ENCODE results near the gene SMTN.

GRCh38 chr22:31141551-31141950 lies 60.4 kb downstream of the SMTN start:
- TF ChIP-seq, protein P1, sequence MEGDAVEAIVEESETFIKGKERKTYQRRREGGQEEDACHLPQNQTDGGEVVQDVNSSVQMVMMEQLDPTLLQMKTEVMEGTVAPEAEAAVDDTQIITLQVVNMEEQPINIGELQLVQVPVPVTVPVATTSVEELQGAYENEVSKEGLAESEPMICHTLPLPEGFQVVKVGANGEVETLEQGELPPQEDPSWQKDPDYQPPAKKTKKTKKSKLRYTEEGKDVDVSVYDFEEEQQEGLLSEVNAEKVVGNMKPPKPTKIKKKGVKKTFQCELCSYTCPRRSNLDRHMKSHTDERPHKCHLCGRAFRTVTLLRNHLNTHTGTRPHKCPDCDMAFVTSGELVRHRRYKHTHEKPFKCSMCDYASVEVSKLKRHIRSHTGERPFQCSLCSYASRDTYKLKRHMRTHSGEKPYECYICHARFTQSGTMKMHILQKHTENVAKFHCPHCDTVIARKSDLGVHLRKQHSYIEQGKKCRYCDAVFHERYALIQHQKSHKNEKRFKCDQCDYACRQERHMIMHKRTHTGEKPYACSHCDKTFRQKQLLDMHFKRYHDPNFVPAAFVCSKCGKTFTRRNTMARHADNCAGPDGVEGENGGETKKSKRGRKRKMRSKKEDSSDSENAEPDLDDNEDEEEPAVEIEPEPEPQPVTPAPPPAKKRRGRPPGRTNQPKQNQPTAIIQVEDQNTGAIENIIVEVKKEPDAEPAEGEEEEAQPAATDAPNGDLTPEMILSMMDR (IDR thresholded peaks at IDR 0.05): no peak
- no peak for TF ChIP-seq POLR2A (IDR thresholded peaks at IDR 0.05)

Data from body of pancreas (tissue), 4 donors.